Measurements from ENCODE around the gene APOE. TPM values are rescaled to one million over a fixed set of nuclear protein-coding genes. Genes with fewer than 3 reads are reported as not detected.
A peak's percentile ranks its signal among the peaks of the same experiment; 100 is the strongest.

The APOE gene
- total and polyA plus RNA-seq, 2 of the 13 experiments (the other 11 are each of a cell fraction or from before 2014, with no cell fraction given), result 1,328 to 1,470 TPM

GRCh38 chr19:44954649-44955504 is 49.3 kb downstream of the APOE start, which contains the start of gene CLPTM1 (continued):
- TF ChIP-seq CTCF (CRISPR knock-in tag; IDR thresholded peaks at IDR 0.05), result 0 out of 2 replicates have a peak, but pooled peaks have one; percentile 16
- TF ChIP-seq ZNF225 (CRISPR knock-in tag; IDR thresholded peaks at IDR 0.05), result no peak
- TF ChIP-seq NFYC (CRISPR knock-in tag; IDR thresholded peaks at IDR 0.05), result peak; percentile 68
- no peak for TF ChIP-seq KAT2B (IDR thresholded peaks at IDR 0.05; ENCODE audit: borderline replicate concordance, low read depth, low read length)
- peak; percentile 76 for TF ChIP-seq ZNF687 (CRISPR knock-in tag; IDR thresholded peaks at IDR 0.05)
- TF ChIP-seq ZFP36 (IDR thresholded peaks at IDR 0.05; ENCODE audit: borderline replicate concordance, low read depth, low read length, partially characterized antibody), result no peak
- no peak; the same call in 1 of the 2 replicates for TF ChIP-seq ZHX1 (CRISPR knock-in tag; IDR thresholded peaks at IDR 0.05; ENCODE audit: low read depth)
- TF ChIP-seq SETDB1 (CRISPR knock-in tag; IDR thresholded peaks at IDR 0.05; ENCODE audit: borderline replicate concordance), result no peak
- TF ChIP-seq ZNF44 (CRISPR knock-in tag; IDR thresholded peaks at IDR 0.05), result no peak
- TF ChIP-seq ZNF430 (CRISPR knock-in tag; IDR thresholded peaks at IDR 0.05), result peak; percentile 80
- TF ChIP-seq ZNF501 (CRISPR knock-in tag; IDR thresholded peaks at IDR 0.05), result peak; percentile 81; the same call in 1 of the 2 replicates
- no peak for TF ChIP-seq ZNF34 (CRISPR knock-in tag; IDR thresholded peaks at IDR 0.05; ENCODE audit: borderline replicate concordance)
- 0 out of 2 replicates have a peak, but pooled peaks have one; percentile 41 for TF ChIP-seq NPAS2 (CRISPR knock-in tag; IDR thresholded peaks at IDR 0.05; ENCODE audit: borderline replicate concordance)
- TF ChIP-seq NFKBIZ (CRISPR knock-in tag; IDR thresholded peaks at IDR 0.05), result no peak
- TF ChIP-seq ZNF329 (CRISPR knock-in tag; IDR thresholded peaks at IDR 0.05; ENCODE audit: low read depth), result no peak
- TF ChIP-seq ZMAT3 (CRISPR knock-in tag; conservative IDR thresholded peaks at IDR 0.05), result no peak
- TF ChIP-seq TRIM22 (IDR thresholded peaks at IDR 0.05), result no peak

Measured in HepG2 (cell line).